GM19452 (cell line): ENCODE results near the gene DHH.
"Not testable (repeated sequence)": the region's sequence is repeated elsewhere in the genome, so short reads cannot be mapped to it uniquely, and the experiment has no call there.

Source experiments
- ATAC-seq: cut with Tn5 transposase; IDR thresholded peaks from one replicate; pipeline ENCODE4 v1.9.1; 2021; ENCODE audit not compliant: unreplicated experiment

The DHH gene

DNA sequence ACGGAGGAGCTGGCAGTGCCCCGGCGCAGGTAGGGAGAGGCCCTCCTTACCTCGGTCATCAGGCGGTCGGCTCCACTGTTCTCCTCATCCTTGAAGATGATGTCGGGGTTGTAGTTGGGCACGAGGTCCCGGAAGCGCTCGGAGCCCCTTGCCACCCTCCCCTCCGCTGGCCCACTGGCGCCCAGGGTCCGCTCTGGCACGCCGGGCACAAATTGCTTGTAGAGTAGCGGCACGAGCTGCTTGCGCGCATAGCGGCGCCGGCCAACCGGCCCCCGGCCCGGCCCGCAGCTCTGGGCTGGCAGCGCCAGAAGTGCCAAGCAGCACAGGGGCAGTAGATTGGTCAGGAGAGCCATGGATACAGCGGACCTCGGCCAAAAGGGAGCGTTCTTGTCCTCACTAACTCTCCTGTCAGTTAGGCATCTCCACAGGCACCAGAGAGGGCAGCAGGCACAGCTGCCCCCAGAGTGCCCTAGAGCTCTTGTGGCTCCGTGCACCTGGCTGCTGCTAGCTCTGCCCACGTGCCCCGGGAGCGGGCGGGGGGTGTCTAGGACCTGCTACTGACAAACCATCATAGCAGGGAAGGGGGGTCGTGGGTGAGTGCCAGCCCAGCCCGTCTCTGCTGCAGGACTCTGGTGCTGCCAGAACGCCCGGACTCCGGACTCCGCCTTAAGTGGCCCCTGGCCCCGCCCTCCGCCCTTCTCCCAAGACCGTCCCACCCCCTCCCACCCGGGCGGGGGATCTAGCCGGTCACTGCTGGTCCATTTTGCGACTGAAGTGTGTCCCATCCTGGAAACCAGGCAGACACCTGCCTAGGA is at the start of gene DHH:
DHH (minus strand) TSS at position 642 of the 815 bp plus-strand sequence; CDS start at position 353, 289 bp downstream.
- no peak for ATAC-seq

- ATAC-seq, result no peak
Measured at GRCh38 chr12:49144384-49144783, 49.8 kb upstream of the DHH start.

- ATAC-seq, result no peak
Measured at GRCh38 chr12:49138999-49139398, 44.4 kb upstream of the DHH start.

DNA sequence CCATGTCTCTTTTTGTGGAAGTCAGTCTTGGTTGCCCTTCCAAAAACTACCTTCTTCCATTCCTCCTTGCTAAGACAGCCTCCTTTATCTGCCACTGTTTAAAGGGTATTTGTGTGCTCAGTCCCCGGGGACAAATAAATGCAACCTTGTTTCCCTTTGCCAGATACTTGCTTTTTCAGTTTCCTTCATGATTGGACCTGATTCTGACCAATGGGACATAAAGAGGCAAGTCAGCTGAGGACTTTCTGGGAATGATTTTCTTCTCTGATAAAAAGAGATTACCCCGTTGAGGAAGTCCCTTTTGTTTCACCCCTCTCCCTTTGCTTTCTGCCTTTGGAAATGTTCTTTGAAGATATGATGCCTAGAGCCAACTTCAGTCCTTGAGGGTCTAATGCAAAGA is 44.0 kb upstream of the DHH start:
- no peak for ATAC-seq

DNA sequence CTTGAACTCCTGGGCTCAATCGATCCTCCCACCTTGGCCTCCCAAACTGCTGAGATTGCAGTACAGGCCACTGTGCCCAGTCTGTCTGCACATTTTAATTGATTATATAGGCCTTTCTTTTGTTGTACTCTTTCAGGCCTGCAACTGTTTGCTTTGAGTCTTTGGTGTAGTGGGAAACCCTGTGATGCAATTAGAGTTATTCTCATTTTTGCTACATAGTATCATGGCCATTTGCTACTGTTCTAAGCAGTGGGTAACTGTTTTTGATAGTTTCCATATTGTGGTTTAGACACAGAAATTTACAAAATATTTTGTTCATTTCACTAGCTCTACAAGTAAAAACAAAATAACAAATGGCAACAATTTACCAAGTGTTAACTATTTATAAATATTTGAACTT is 42.9 kb upstream of the DHH start:
- no peak for ATAC-seq

DNA sequence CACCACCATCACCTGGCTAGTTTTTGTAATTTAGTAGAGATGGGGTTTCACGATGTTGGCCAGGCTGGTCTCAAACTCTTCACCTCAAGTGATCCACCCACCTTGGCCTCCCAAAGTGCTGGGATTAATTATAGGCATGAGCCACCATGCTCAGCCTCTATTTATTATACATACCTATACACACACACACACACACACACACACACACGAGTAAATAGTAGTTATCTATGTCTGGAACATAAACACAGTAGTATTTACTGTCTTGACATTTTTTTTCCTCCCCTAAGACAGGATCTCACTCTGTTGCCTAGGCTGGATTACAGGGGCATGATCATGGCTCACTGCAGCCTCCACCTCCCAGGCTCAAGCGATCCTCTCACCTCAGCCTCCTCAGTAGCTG is 42.4 kb upstream of the DHH start:
- ATAC-seq, result not testable (repeated sequence)

DNA sequence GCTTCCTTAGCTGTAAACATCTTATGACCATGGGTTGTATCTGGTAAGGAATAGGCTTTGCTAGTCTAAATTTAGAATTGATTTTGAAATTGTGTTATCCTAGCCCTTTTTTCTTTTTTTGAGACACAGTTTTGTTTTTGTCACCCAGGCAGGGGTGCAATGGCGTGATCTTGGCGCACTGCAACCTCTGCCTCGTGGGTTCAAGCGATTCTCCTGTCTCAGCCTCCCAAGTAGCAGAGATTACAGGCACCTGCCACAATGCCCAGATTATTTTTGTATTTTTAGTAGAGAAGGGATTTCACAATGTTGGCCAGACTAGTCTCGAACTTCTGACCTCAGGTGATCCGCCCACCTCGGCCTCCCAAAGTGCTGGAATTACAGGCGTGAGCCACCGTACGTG is 39.0 kb upstream of the DHH start:
- ATAC-seq, result no peak

GRCh38 chr12:49133014-49133413 is 38.4 kb upstream of the DHH start:
- no peak for ATAC-seq

- no peak for ATAC-seq
Measured at GRCh38 chr12:49131894-49132461, 37.4 kb upstream of the DHH start.

- peak; percentile 65 for ATAC-seq
Measured at GRCh38 chr12:49131051-49131893, 36.7 kb upstream of the DHH start, which contains the start of gene TUBA1B. TUBA1B (minus strand) TSS chr12:49131395; CDS start chr12:49131300, 95 bp downstream.

DNA sequence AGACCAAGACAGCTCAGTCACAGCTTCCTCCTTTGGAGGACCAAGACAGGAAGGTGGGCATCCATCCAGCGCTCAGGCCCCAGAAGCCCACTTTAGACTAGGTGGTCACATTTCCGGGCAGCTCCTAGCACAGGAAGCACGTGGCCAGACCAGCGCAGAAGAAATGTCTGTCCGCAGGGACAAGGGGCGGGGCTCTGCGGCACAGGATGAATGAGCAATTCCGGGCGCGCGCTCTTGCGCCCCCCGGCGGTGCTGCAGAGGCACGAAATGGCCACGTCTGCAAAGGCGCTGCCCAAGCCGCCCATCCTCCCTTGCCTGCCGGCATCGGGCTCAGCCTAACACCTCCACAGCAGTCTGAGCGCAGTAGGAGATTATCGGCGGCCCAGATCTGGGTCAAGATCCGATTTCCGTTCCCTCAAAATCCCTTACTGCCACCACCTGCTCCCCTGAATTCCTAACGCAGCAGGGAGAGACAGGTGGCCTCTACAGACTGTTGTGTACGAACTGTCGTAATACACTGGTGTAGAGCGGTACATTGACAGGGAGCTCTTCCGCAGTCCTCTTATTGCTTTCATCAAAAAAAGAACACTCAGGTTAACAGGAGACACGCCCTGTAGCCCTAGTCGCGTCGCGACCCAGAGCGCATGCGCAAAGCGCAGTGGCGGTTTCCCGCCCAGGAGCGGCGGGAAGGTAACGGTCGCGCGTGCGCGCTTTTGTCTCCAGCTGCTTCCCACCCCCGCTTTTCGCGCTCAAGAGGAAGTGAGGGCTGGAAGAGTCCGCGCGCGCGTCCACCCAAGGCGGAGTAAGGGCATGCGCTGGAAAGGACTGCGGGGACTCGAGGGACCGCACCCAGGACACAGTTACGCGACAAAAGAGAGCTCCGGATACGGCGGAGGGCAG is 35.8 kb upstream of the DHH start:
- peak; percentile 51 for ATAC-seq

GRCh38 chr12:49129332-49130150 is 34.9 kb upstream of the DHH start:
- ATAC-seq, result no peak

- not testable (repeated sequence) for ATAC-seq
Measured at GRCh38 chr12:49127971-49128370, 33.4 kb upstream of the DHH start.

- ATAC-seq, result no peak
Measured at GRCh38 chr12:49126852-49127763, 32.5 kb upstream of the DHH start.

DNA sequence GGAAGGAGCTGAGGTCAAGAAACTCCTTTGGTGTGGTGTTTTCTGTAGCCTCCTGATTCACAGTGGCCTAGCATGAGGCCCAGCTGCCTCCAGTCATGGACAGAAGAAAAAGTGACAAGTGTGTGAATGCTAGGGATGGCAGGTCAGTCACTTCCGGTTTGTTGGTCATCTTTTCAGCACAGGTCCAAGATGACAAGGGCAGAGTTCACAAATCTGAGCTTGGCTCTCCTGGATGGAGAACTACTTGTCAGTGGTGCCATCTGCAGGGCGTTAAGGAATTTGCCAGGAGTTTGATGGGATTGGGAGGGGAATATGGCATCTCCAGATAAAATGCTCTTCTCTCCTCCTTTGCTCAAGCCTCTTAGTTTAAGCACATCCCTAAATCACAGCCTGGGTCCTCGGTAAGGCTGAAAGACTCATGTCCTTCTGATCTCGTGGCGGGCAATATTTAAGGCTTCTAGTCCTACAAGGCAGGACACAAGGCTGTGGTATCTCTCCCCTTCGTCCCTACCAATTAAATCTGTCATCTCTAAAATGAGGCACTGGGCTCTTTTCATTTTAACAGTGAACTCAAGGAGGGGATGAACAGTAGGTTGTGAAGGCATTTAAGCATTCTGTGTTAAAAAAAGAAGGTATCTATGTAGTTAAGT is 26.6 kb upstream of the DHH start:
- no peak for ATAC-seq

DNA sequence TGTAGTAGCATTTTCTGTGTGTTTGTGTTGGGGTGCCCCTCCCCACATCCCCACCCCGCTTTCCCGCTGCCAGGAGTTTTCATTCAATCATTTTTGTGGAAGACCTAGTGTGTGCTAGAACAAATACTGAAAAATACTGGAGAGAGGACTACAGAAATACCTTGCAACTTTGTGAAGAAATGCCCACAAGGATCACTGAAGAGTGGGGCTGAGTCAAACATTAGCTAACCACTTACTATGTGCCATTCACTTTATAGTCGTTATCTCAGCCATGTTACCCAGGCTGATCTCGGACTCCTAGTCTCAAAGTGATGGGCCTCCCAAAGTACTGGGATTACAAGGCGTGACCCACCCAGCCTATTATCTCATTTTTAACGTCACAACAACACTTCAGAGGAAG is 16.6 kb upstream of the DHH start:
- ATAC-seq, result peak; percentile 3

DNA sequence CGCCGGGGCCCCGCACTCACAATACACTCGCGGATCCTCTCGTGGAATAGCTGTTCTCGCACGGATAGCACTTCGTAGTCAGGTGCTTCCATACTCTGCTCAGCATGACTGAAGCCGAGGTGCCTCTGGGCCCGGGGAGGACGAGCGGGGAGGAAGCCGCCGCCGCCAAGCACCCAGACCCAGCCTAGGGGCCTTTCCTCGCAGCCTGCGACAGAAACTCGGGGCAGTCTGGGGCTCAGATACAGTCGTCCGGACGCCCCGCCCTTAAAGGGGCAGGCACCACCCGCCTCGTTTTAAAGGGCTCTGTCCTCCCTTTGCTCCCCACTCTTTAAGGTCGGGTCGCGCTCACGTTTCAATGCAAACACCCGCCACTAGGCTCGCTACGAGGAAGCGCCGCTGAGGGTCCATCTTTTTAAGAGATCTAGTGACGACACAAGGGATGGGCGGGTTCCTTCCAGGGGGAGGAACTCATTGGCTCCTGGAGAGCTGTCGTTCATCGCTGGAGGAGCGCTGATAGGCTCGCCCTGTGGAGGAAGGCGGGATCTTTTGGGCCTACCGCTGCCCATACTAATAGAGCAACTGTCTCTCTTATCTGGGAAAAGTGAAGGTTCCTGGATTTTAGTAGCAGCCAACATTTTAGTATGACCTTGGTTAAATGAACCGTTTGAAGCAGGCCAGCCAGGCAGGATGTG is 16.0 kb upstream of the DHH start, which contains the start of gene LMBR1L:
LMBR1L (minus strand) TSS at position 384 of the 692 bp plus-strand sequence; CDS start at position 92, 292 bp downstream.
- ATAC-seq, result peak; percentile 99
